ENCODE measurements around the gene TLCD3B. TPM values are rescaled to one million over a fixed set of nuclear protein-coding genes. Genes with fewer than 3 reads are reported as not detected.
A peak's percentile ranks its signal among the peaks of the same experiment; 100 is the strongest.

TLCD3B gene
- total and polyA plus RNA-seq, 9 of the 15 experiments (the other 6 are each of a cell fraction or from before 2014, with no cell fraction given): 0.10 to 0.52 (median 0.23) TPM; not detected in 4

DNA sequence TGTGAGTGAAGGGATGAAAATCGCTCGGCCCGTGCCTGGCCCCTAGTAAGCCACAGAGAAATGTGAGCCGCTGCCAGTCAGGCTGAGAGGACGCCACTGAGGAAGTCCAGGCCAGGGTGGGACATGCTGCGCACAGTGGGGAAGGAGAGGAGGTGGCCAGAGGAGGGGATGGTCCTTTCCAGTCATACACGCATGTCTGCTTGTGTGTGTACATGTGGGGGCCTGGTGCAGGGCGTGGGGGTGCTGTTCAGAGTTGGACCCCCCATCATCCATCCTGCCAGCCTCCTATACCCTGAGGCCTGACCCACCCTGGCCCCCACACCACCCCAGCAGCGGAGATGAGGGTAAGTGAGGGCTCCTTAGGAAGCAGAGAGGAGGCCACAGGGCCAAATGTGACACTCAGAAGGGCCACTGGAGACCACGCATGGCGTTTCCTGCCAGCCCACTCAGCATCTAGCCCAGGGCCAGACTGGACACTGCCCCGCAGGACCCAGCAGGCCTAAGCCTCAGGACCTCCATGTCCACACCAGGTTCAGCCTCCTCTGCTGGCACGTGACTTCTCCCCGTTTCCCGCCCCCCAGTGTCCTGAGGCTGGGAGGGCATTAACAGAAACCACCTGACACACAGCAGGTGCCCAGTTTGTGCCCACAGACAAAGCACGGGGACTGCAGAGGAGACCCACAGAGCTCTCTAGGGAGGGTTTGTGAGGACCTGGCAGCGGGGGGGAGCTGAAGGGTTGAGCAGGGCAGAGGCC is 27.2 kb downstream of the TLCD3B start:
- Histone ChIP-seq H2AFZ (ENCODE audit: low read depth, low read length) (no peak overlapping the region), H3K4me3 (no peak overlapping the region), H3K27ac (ENCODE audit: extremely low read depth, low read depth, low read length) (no peak overlapping the region), H3K9me3 (replicated peaks; ENCODE audit: control insufficient read depth, insufficient read depth, low read depth, low read length) (no peaks in the 10 kb centered on the region), H3K27me3 (ENCODE audit: control insufficient read depth in 2 of 2, insufficient read depth in 2 of 2, low read length in 2 of 2) (no peaks in the 10 kb centered on the region), H3K9ac (ENCODE audit: insufficient read depth in 1 of 2, low read depth in 2 of 2, low read length in 2 of 2) (peak overlapping the region in 1 of 2 experiments; percentile 71; a peak in 2 of 4 replicates), H3K9me1 (ENCODE audit: control insufficient read depth, insufficient read depth, low read length) (no peaks in the 10 kb centered on the region), H3K79me2 (ENCODE audit: control insufficient read depth, insufficient read depth, low read length) (no peaks in the 10 kb centered on the region), H3K4me2 (ENCODE audit: insufficient read depth, low read length) (no peak overlapping the region), H3K4me1 (replicated peaks in 1 of 2; ENCODE audit: control insufficient read depth in 2 of 2, insufficient read depth in 2 of 2, low read length in 2 of 2) (peaks cover 0 to 58% of the 10 kb centered on the region in 2 experiments; a peak in 2 of 5 replicates), H3K36me3 (ENCODE audit: control insufficient read depth, insufficient read depth, low read length) (peaks cover 16% of the 10 kb centered on the region; the same call in 1 of the 3 replicates), H4K20me1 (replicated peaks; ENCODE audit: control insufficient read depth, insufficient read depth, low read length) (peaks cover 5% of the 10 kb centered on the region; the same call in 1 of the 2 replicates)
- DNase-seq (ENCODE audit: extremely low read depth in 1 of 4, low spot score in 3 of 4) (no peak), ATAC-seq (no peak), FAIRE-seq (no peak)
- BruUV-seq (replicated peaks): no TSS peak
- 77% methylated on average over 16 of the region's 17 CpGs for WGBS (ENCODE audit: insufficient coverage, low coverage, missing lambda C conversion rate)
- in situ Hi-C loops (cut with MboI): no loop called here
- intact Hi-C loops (cut with micrococcal nuclease): no loop called here
- ChIA-PET CTCF (ENCODE audit: low intra/inter-chr PET ratio) (interaction anchor here (0.6 kb wide), 1 partner anchor 86 kb away, joined by 3 read pairs; no protein-coding TSS in a partner anchor), POLR2A (interaction anchor here (0.6 to 0.7 kb wide), 2 partner anchors 13 to 18 kb away, joined by 3 read pairs; no protein-coding TSS in a partner anchor)
- TF ChIP-seq ZNF740 (CRISPR knock-in tag; IDR thresholded peaks at IDR 0.05): 0 out of 2 replicates have a peak, but pooled peaks have one; percentile 35
- no peak for TF ChIP-seq ZNF740 (tag; IDR thresholded peaks at IDR 0.05)
- TF ChIP-seq TSC22D4 (tag; IDR thresholded peaks at IDR 0.05): no peak
- TF ChIP-seq NUFIP1 (IDR thresholded peaks at IDR 0.05; ENCODE audit: partially characterized antibody): no peak
- TF ChIP-seq POLR2G (IDR thresholded peaks at IDR 0.05; ENCODE audit: low read depth, low read length): peak; percentile 20; the same call in 1 of the 2 replicates
- TF ChIP-seq, protein P1, sequence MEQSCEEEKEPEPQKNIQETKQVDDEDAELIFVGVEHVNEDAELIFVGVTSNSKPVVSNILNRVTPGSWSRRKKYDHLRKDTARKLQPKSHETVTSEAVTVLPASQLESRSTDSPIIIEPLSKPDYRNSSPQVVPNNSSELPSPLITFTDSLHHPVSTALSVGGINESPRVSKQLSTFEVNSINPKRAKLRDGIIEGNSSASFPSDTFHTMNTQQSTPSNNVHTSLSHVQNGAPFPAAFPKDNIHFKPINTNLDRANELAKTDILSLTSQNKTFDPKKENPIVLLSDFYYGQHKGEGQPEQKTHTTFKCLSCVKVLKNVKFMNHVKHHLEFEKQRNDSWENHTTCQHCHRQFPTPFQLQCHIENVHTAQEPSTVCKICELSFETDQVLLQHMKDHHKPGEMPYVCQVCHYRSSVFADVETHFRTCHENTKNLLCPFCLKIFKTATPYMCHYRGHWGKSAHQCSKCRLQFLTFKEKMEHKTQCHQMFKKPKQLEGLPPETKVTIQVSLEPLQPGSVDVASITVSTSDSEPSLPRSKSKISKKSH (CRISPR knock-in tag; IDR thresholded peaks at IDR 0.05): no peak
- no peak for TF ChIP-seq ZNF695 (CRISPR knock-in tag; IDR thresholded peaks at IDR 0.05)
- TF ChIP-seq SOX6 (IDR thresholded peaks at IDR 0.05): no peak

All from K562 (cell line).